Memory B cell (primary cell): ENCODE results near the gene PRKAG3.

Experiments used
- ATAC-seq: fragments of 150-1000 bp; cut with Tn5 transposase; 2 replicates; pipeline ENCODE4 v1.10.0; 2021; ENCODE audit warnings: low read depth, mild to moderate bottlenecking, moderate library complexity
- DNase-seq, 2 donors: peaks; one replicate each; pipeline ENCODE4 v3.0.0; 2022; ENCODE audit warnings: low spot score in 2 of 2
- H3K27ac Mint-ChIP-seq: one replicate; pipeline ENCODE4 v1.8.0; 2022; ENCODE audit warnings: mild to moderate bottlenecking, moderate library complexity, mixed read lengths
- H3K27me3 Mint-ChIP-seq: one replicate; pipeline ENCODE4 v1.8.0; 2022; ENCODE audit warnings: mixed read lengths
- H3K36me3 Mint-ChIP-seq: one replicate; pipeline ENCODE4 v1.8.0; 2022; ENCODE audit warnings: mild to moderate bottlenecking, mixed read lengths
- H3K4me1 Mint-ChIP-seq: one replicate; pipeline ENCODE4 v1.8.0; 2022; ENCODE audit warnings: mixed read lengths
- H3K4me3 Mint-ChIP-seq: one replicate; pipeline ENCODE4 v1.8.0; 2022; ENCODE audit warnings: mild to moderate bottlenecking, moderate library complexity, mixed read lengths
- H3K9me3 Mint-ChIP-seq: one replicate; pipeline ENCODE4 v1.8.0; 2022; ENCODE audit warnings: mixed read lengths

Gene PRKAG3

DNA sequence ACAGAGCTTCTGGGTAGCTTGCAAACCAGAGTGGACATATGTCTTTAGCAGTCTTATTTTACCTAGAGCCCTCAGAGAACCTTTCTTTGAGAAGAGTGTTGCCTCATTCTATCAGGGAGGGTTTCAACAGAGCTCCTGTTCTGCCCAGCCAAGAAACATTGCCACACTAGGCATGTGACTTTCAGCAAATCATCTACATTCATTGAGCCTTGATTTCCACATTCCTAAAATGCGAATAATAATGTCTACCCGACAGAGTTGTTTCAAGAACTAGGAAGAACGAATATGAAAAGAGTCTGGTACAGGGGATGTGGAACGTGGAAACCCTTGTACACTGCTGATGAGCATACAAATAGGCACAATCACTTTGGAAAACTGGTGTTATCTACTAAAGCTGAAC lies 7.8 kb upstream of the PRKAG3 start:
- peaks cover 19% of the 10 kb centered on the region for H3K27me3 Mint-ChIP-seq

DNA sequence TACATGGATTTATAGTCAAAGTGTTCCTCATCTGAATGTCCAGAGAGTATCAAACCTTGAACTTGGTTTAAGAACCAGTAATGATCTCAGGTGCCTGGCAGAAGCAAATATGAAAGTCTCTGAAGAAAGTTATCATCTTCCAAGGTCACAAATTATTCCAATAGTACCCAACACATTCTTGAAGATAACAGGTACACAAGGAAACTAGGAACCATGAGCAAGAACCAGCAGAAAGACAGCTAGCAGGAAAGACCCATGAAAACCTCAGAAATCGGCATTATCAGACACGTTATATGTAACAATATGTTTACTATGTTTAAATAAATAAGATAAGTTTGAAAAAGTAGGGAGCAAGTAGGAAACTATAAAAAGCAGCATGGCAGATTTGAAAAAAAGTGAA lies 5.9 kb upstream of the PRKAG3 start:
- H3K36me3 Mint-ChIP-seq: peaks cover 3% of the 10 kb centered on the region
- H3K9me3 Mint-ChIP-seq: peaks cover 14% of the 10 kb centered on the region
- DNase-seq (no peak), ATAC-seq (no peak)
- H3K4me3 Mint-ChIP-seq: no peak overlapping the region
- H3K27ac Mint-ChIP-seq: no peak overlapping the region
- peaks cover 20% of the 10 kb centered on the region for H3K27me3 Mint-ChIP-seq
- H3K4me1 Mint-ChIP-seq: no peaks in the 10 kb centered on the region

More for the DNA sequence above, 7.8 kb upstream of the PRKAG3 start:
- Mint-ChIP-seq H3K9me3 (peaks cover 18% of the 10 kb centered on the region), H3K27ac (no peak overlapping the region), H3K36me3 (peaks cover 3% of the 10 kb centered on the region), H3K4me1 (no peaks in the 10 kb centered on the region), H3K4me3 (no peak overlapping the region)
- ATAC-seq: no peak
- no peak for DNase-seq

DNA sequence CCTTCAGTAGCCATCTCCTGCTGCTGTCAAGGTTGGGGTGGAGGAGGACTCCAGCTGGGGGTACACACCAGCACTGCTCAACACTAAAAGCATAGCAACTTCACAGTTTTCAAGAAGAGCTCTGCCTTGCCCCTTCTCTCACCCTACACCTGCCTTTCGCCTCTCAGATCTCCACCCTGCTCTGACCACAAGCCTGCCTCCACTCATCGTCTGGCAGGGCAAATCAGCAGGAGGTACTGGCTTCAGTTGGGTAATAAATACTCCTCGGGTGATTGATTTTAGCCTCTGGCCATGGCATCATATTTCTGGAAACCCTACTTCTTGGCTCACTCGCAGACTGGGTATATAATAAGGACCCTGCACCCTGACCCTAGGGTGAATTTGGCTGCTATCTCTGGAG lies 3.1 kb upstream of the PRKAG3 start:
- Mint-ChIP-seq H3K27ac (no peak overlapping the region), H3K27me3 (peaks cover 27% of the 10 kb centered on the region), H3K4me3 (no peak overlapping the region)

DNA sequence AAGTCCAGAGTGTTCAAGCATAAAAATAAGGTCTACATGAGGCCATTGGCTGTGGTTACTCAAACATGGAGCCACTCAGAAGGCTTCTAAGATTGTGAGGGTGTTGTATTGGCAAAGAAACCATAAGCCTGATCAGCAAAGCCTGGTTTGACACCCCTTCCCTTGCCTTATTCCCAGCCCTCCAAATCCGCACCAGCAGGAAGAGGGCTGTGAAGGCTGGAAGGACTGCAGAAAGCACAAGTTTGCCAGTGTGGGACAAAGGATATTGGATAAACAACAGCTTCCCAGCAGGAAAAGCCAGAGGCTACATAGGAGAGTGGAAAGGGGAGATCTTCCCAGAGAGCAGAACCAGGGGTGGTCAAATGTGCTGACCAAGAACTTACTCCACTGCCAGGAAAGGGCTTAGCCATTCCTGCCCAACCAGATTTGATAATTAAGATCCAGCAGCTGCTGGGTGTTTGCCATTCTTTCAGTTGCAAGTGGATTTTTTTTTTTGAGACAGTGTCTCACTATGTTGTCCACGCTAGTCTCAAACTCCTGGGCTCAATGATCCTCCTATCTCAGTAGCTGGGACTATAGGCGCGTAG lies 1.5 kb upstream of the PRKAG3 start:
- H3K36me3 Mint-ChIP-seq: no peaks in the 10 kb centered on the region
- peaks cover 5% of the 10 kb centered on the region for H3K4me1 Mint-ChIP-seq
- no peak for DNase-seq
- ATAC-seq: no peak
- no peak overlapping the region for H3K27ac Mint-ChIP-seq
- H3K9me3 Mint-ChIP-seq: peaks cover 8% of the 10 kb centered on the region
- peaks cover 25% of the 10 kb centered on the region for H3K27me3 Mint-ChIP-seq
- H3K4me3 Mint-ChIP-seq: no peak overlapping the region

More for the DNA sequence above, 3.1 kb upstream of the PRKAG3 start:
- DNase-seq: no peak
- Mint-ChIP-seq H3K4me1 (peaks cover 5% of the 10 kb centered on the region), H3K36me3 (peaks cover 3% of the 10 kb centered on the region), H3K9me3 (peaks cover 11% of the 10 kb centered on the region)
- no peak for ATAC-seq

DNA sequence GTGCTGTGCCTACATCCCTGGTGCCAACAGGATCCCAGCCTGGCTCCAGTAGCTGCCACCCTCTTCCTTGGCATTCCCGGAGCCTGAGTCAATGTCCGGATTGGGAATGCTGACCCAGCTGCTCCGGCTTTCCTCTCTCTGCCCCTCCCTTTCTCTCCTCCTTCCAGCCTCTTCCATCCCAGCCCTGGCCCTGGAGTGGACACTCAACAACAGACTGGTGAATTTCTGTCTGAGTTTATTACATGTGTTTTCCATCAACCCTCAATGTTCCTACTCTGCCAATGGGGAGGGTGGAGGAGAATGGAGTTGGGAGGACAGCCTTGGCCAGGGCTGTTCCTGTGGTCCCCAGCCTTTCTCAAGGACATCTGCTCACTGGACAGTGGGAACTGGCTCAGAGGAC lies 917 bp upstream of the PRKAG3 start:
- peaks cover 23% of the 10 kb centered on the region for H3K27me3 Mint-ChIP-seq

DNA sequence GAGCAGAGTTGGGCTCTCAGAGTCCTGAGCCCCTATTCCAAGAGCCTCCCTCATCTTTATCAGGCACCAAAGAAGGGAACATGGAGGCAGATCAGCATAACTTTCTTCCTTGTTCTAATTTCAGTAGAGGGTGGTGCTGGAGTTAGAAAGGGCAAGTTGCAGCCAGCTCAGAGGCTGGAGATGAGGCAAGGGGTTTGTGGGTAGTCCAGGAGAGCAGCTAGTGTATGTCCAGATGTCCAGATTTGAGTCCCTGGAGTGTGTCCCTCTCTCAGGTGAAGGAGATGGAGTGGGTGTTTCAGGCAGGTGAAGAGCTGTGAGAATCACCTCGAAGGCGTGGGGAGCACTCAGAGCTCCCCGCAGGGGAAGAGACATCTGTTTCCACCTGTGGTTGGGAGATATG lies 478 bp upstream of the PRKAG3 start:
- DNase-seq (no peak), ATAC-seq (no peak)
- no peak overlapping the region for H3K4me3 Mint-ChIP-seq
- H3K36me3 Mint-ChIP-seq: no peaks in the 10 kb centered on the region
- peaks cover 22% of the 10 kb centered on the region for H3K27me3 Mint-ChIP-seq
- H3K27ac Mint-ChIP-seq: no peak overlapping the region
- peaks cover 5% of the 10 kb centered on the region for H3K4me1 Mint-ChIP-seq
- peaks cover under 1% of the 10 kb centered on the region for H3K9me3 Mint-ChIP-seq

More for the DNA sequence above, 917 bp upstream of the PRKAG3 start:
- no peak overlapping the region for H3K27ac Mint-ChIP-seq
- no peak overlapping the region for H3K4me3 Mint-ChIP-seq
- peaks cover 5% of the 10 kb centered on the region for H3K4me1 Mint-ChIP-seq
- ATAC-seq (no peak), DNase-seq (no peak)
- H3K36me3 Mint-ChIP-seq: no peaks in the 10 kb centered on the region
- H3K9me3 Mint-ChIP-seq: peaks cover 4% of the 10 kb centered on the region

DNA sequence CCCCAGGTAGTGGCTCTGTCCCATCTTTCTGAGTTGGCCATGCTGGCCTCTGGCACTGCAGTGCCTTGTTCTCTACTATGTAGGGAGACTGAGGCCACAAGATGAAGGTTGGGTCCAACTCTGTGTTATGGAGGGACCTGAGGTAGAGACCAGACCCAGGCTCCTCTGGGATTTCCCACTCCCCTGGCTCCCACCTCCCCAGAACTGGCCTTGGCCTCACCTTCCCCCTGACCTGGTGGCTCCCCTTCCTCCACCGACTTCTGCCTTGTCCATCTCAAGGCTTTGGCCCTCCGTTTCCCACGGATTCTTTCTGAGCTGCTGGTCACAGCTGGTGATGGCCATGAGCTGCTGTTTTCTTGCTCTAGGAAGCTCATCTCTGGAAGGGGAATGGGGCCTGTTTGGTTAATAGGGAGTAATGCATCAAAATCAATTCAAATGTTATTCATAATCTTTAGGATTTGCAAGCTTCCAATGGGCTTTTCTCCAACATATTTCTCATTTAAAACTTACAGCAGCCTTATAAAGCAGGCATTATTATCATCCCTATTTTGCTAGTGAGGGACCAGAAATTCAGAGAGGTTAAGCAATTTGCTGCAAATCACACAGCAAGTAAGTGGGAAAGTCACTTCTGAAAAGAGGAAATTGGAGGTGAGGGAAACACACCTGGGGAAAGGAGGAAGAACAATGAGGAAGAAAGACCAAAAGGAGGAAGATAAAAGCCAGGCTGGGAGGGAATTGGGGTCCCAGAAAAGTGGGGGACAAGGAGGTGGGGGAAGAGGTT lies 887 bp downstream of the PRKAG3 start:
- H3K36me3 Mint-ChIP-seq: no peaks in the 10 kb centered on the region
- ATAC-seq: no peak
- no peak overlapping the region for H3K4me3 Mint-ChIP-seq
- H3K27ac Mint-ChIP-seq: no peak overlapping the region
- peaks cover 11% of the 10 kb centered on the region for H3K4me1 Mint-ChIP-seq
- no peaks in the 10 kb centered on the region for H3K9me3 Mint-ChIP-seq
- no peak for DNase-seq
- H3K27me3 Mint-ChIP-seq: peaks cover 28% of the 10 kb centered on the region

DNA sequence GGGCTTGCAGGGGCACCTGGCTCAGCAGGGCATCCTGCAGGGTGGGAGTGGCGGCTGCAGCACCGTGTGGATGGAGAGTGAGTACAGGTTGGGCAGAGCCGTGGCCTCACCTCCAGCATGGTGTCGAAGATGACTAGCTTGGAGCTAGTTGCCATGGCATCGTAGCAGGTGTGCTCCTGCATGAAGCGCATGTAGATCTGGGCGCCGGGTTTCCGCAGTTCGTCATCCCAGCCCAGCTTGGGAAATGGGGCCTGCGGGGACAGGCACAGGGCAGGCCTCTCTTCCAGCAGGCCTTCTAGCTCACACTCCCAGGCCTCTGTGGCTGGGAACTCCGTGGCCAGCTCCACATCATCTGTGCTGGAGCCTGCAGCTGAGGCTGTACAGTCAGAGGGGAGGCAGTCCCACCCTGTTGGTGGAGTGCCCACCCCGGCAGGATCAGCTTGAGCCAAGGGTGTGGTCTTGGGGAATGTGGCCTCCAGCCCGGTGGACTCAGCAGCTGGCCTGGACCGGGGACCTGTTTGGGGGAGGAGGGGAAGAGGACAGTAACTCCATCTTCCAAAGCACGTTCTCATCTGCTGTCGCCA lies 1.6 kb downstream of the PRKAG3 start:
- no peaks in the 10 kb centered on the region for H3K9me3 Mint-ChIP-seq
- peaks cover 11% of the 10 kb centered on the region for H3K4me1 Mint-ChIP-seq
- H3K4me3 Mint-ChIP-seq: no peak overlapping the region
- H3K36me3 Mint-ChIP-seq: no peaks in the 10 kb centered on the region
- H3K27me3 Mint-ChIP-seq: peaks cover 27% of the 10 kb centered on the region
- DNase-seq (no peak), ATAC-seq (no peak)
- no peak overlapping the region for H3K27ac Mint-ChIP-seq

DNA sequence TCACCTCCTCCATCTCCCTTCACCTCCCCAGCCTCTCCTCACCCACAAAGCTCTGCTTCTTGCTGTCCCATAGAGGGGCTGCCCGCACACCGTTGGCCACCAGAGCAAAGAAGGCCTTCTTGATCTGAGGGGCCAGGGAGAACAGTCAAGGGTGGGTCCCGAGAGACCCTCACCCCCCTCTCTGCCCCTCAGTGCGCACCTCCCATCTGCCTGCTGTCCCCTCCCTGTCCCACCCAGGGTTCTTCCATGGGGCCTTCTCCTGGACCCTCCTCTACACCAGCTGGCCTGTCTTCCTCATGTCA lies 3.2 kb downstream of the PRKAG3 start:
- DNase-seq (no peak), ATAC-seq (no peak)
- peaks cover 11% of the 10 kb centered on the region for H3K4me1 Mint-ChIP-seq
- H3K9me3 Mint-ChIP-seq: no peaks in the 10 kb centered on the region
- H3K27ac Mint-ChIP-seq: no peak overlapping the region
- H3K27me3 Mint-ChIP-seq: peaks cover 25% of the 10 kb centered on the region
- H3K4me3 Mint-ChIP-seq: no peak overlapping the region
- no peaks in the 10 kb centered on the region for H3K36me3 Mint-ChIP-seq

DNA sequence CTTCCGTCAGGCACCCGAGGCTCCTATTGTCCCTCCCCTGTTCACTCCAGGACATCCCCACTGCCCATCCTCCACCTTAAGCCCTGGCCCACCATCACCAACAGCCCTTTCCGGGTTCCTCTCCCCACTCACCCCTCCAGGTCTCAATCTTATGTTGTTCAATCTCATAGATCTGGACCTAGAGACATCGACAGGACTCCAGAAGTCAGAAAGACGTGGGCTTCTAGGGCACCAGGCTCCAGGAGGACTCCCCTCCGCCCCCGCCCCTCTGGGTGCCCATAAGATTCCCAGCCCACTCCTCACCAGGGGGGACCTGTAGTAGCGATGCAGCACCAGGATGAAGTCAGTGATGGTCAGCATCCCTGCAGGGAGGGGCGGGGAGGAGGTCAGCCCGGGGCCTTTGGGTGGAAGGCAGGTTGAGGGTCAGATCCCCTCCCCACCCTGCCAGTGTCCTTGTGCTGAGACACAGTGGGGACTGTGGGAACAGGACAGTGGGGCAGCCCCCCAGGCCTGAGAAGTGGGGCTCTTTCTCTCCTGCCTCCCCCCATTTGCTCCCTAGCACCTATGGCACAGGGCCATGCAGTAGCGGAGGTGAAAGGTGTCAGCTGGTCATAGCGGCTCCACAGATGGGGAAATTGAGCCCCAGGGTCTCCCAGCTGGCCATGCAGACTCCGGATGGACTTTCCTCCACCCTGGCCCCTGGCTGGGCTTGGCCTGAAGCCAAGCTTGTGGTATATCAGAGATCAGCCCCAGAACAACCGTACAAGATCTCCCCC lies 3.7 kb downstream of the PRKAG3 start:
- H3K27me3 Mint-ChIP-seq: peaks cover 24% of the 10 kb centered on the region
- H3K4me3 Mint-ChIP-seq: no peak overlapping the region
- H3K27ac Mint-ChIP-seq: no peak overlapping the region
- DNase-seq: no peak
- no peaks in the 10 kb centered on the region for H3K9me3 Mint-ChIP-seq
- H3K36me3 Mint-ChIP-seq: no peaks in the 10 kb centered on the region
- ATAC-seq: no peak
- peaks cover 11% of the 10 kb centered on the region for H3K4me1 Mint-ChIP-seq

DNA sequence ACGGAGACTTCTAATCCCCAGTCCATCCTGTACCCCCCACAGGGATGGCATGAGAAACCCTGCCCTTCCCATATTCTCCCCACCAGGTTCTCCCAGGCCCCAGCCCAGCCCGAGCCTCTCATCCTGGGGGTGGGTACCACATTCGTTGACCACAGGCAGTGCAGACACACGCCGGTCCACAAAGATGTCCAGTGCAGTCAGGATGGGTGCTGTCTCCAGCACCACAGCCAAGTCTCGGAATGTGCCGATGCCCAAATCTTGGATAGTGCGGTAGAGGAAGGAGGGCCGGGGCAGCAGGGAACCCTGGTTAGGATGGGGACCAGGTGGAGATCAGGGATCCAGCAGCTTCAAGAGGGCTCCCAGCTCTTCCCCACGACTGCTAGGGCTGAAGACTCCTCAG lies 4.8 kb downstream of the PRKAG3 start:
- Mint-ChIP-seq H3K27ac (peak overlapping the region; percentile 58), H3K9me3 (no peaks in the 10 kb centered on the region), H3K4me1 (peaks cover 11% of the 10 kb centered on the region), H3K4me3 (no peak overlapping the region), H3K27me3 (peaks cover 17% of the 10 kb centered on the region), H3K36me3 (no peaks in the 10 kb centered on the region)
- no peak for DNase-seq
- ATAC-seq: no peak

DNA sequence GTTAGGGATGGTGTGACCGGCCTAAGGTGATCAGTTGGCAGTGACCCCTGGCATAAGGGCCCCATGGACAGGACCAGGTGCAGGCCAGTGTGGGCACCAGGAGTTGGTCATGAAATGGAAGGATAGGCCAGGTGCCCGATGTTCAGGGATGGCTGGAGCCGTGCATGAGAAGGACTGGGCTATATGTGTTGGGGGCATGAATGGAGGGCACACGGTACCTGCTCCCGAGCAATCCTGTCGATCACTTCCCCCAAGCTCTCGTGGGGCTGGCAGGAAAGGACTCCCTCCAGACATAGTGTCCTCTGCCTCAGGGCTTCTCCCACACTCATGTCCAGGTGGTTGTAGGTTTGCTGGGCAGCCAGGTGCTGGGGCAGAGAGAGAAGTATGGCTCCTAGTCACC lies 7.6 kb downstream of the PRKAG3 start:
- H3K9me3 Mint-ChIP-seq: no peaks in the 10 kb centered on the region
- H3K27me3 Mint-ChIP-seq: peaks cover 10% of the 10 kb centered on the region
- H3K4me1 Mint-ChIP-seq: peaks cover 6% of the 10 kb centered on the region
- no peaks in the 10 kb centered on the region for H3K36me3 Mint-ChIP-seq
- no peak overlapping the region for H3K27ac Mint-ChIP-seq
- DNase-seq (no peak), ATAC-seq (no peak)
- no peak overlapping the region for H3K4me3 Mint-ChIP-seq

DNA sequence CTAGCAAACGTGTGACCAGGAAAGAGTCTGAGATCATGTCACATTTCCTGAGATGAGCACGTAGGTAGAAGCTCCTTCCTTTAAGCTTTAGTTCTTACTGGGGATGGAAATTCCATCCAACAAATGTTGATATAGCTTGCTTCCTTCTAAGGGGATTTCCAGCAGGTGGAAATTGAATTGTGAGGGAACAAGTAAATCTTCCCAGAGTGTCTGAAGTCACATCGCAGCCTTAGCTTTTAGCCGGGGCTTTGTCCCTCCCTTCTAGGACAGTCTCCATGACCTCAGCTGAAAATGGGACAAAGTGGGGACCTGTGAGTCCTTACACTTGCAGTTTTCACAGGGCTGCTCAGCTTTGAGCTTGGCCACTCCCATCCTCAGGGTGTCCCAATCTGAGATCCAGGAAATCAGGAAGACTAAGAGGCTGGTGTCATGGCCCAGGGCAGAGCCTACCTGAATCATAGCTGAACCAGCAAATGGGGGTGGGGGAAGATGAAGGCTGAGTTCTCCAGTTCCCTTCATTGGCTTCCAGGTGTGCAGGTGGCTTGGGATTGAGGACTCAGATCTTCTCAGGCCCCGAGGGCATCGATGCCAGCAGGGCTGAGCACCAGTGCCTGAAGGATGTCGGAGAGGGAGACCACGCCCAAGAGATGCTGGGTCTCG lies 8.3 kb downstream of the PRKAG3 start:
- Mint-ChIP-seq H3K4me1 (peaks cover 6% of the 10 kb centered on the region), H3K9me3 (no peaks in the 10 kb centered on the region), H3K27me3 (peaks cover 9% of the 10 kb centered on the region), H3K36me3 (no peaks in the 10 kb centered on the region), H3K27ac (no peak overlapping the region), H3K4me3 (no peak overlapping the region)
- no peak for ATAC-seq
- no peak for DNase-seq

DNA sequence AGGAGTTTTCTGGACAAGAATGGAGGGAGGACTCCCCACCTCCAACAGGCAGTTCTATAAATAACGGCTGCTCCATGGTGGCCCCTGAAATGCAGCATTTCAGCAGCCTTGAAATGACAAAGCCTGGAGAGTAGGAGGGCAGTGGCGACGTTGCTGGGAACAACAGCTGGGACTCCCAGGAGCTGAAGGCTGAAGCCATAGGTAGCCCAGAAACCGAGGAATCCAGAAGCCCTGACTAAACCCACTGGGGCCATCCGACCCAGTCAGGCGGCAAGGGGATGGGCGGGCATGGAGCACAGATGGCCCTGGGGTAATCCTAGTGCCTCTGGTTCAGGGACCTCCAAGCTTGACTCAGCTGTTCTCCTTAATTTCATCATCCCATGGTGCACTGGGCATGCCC lies 9.0 kb downstream of the PRKAG3 start:
- no peak for DNase-seq
- H3K27ac Mint-ChIP-seq: no peak overlapping the region
- H3K9me3 Mint-ChIP-seq: no peaks in the 10 kb centered on the region

More for the DNA sequence above, 9.0 kb downstream of the PRKAG3 start:
- Mint-ChIP-seq H3K4me1 (peaks cover 6% of the 10 kb centered on the region), H3K27me3 (peaks cover 10% of the 10 kb centered on the region), H3K4me3 (no peak overlapping the region), H3K36me3 (no peaks in the 10 kb centered on the region)
- no peak for ATAC-seq
